Left ventricle myocardium superior (tissue), 1 donor: Measurements from ENCODE around the gene FGGY. TPM values are rescaled to one million over a fixed set of nuclear protein-coding genes. Genes with fewer than 3 reads are reported as not detected.
"Not testable (repeated sequence)": the region's sequence is repeated elsewhere in the genome, so short reads cannot be mapped to it uniquely, and the experiment has no call there.

Source experiments
- ATAC-seq: fragments of 200-7000 bp; cut with Tn5 transposase; one replicate; pipeline ENCODE4 v1.9.1; 2020; ENCODE audit warnings: mild to moderate bottlenecking, moderate library complexity
- DNase-seq: peaks from one replicate; pipeline ENCODE4 v3.0.0-alpha.2; 2020
- intact Hi-C: fragments of 100-400 bp; cut with micrococcal nuclease; formaldehyde crosslinking; loops from one replicate; pipeline ENCODE4 v1.11.0; 2022
- total RNA-seq: library from RNA; stranded (reverse); fragmentation: NEBNext Ultra II Directional; extraction: Animal tissue kit (Norgen Biotek cat#: 25700); gene quantifications from one replicate; pipeline ENCODE4 v1.2.1, GENCODE V29; 2021
- donor health status: DM: no; HTN: yes; CAD: no; lungs with severe emphysema.

The FGGY gene
- total RNA-seq, 1 donor from 2014 or later, result 29.7 TPM

GRCh38 chr1:59577774-59578173, 280.9 kb downstream of the FGGY start:
- DNase-seq, result no peak
- ATAC-seq, result no peak
- intact Hi-C loops, result no loop called here

GRCh38 chr1:59579222-59579621, 282.3 kb downstream of the FGGY start:
- DNase-seq, result no peak
- ATAC-seq, result no peak
- intact Hi-C loops, result no loop called here

- no peak for DNase-seq
- intact Hi-C loops, result no loop called here
- no peak for ATAC-seq
Observed at GRCh38 chr1:59580257-59580656, 283.4 kb downstream of the FGGY start.

GRCh38 chr1:59592410-59592809, 295.5 kb downstream of the FGGY start:
- ATAC-seq, DNase-seq, intact Hi-C loops: not testable (repeated sequence)

- intact Hi-C loops, result no loop called here
- no peak for DNase-seq
- no peak for ATAC-seq
Observed at GRCh38 chr1:59592924-59593323, 296.0 kb downstream of the FGGY start.

GRCh38 chr1:59593798-59594790, 297.2 kb downstream of the FGGY start:
- intact Hi-C loops, result no loop called here
- ATAC-seq (no peak), DNase-seq (no peak)

GRCh38 chr1:59595774-59596173, 298.9 kb downstream of the FGGY start:
- no peak for ATAC-seq
- DNase-seq, result no peak
- intact Hi-C loops, result no loop called here

- intact Hi-C loops, result no loop called here
- DNase-seq (no peak), ATAC-seq (peak; percentile 46)
Observed at GRCh38 chr1:59596432-59596831, 299.5 kb downstream of the FGGY start.

- no peak for ATAC-seq
- DNase-seq, result no peak
- intact Hi-C loops, result no loop called here
Observed at GRCh38 chr1:59596956-59597355, 300.1 kb downstream of the FGGY start.

- ATAC-seq (no peak), DNase-seq (no peak)
- intact Hi-C loops, result no loop called here
Observed at GRCh38 chr1:59597420-59598119, 300.7 kb downstream of the FGGY start.

- DNase-seq, result no peak
- no peak for ATAC-seq
- intact Hi-C loops, result no loop called here
Observed at GRCh38 chr1:59598120-59598440, 301.2 kb downstream of the FGGY start.

- intact Hi-C loops, result no loop called here
- DNase-seq, result peak; percentile 61
- ATAC-seq, result peak; percentile 97
Observed at GRCh38 chr1:59601041-59601441, 304.1 kb downstream of the FGGY start.

- intact Hi-C loops, result no loop called here
- no peak for DNase-seq
- no peak for ATAC-seq
Observed at GRCh38 chr1:59601811-59602210, 304.9 kb downstream of the FGGY start.

GRCh38 chr1:59604191-59604590, 307.3 kb downstream of the FGGY start:
- DNase-seq, result no peak
- no peak for ATAC-seq
- intact Hi-C loops, result no loop called here

- intact Hi-C loops, result no loop called here
- no peak for DNase-seq
- ATAC-seq, result no peak
Observed at GRCh38 chr1:59605184-59605583, 308.3 kb downstream of the FGGY start.

- intact Hi-C loops, result no loop called here
- DNase-seq (no peak), ATAC-seq (no peak)
Observed at GRCh38 chr1:59605761-59606160, 308.9 kb downstream of the FGGY start.

- intact Hi-C loops, result no loop called here
- ATAC-seq (no peak), DNase-seq (no peak)
Observed at GRCh38 chr1:59609245-59609644, 312.4 kb downstream of the FGGY start.

GRCh38 chr1:59610499-59610898, 313.6 kb downstream of the FGGY start:
- DNase-seq, intact Hi-C loops, ATAC-seq: not testable (repeated sequence)

- intact Hi-C loops, result no loop called here
- no peak for ATAC-seq
- DNase-seq, result no peak
Observed at GRCh38 chr1:59617434-59617833, 320.5 kb downstream of the FGGY start.

GRCh38 chr1:59619557-59619956, 322.7 kb downstream of the FGGY start:
- no peak for ATAC-seq
- no peak for DNase-seq
- intact Hi-C loops, result no loop called here

- intact Hi-C loops, result no loop called here
- ATAC-seq (no peak), DNase-seq (no peak)
Observed at GRCh38 chr1:59625384-59625783, 328.5 kb downstream of the FGGY start.
